H1 (cell line): ENCODE measurements around the gene GOLGB1. TPM values are rescaled to one million over a fixed set of nuclear protein-coding genes. Genes with fewer than 3 reads are reported as not detected.

ENCODE experiments used
- BCL11A ChIP-seq, 2 experiments: IDR thresholded peaks; one replicate each; pipeline ENCODE4 v1.6.1; 2011; ENCODE audit warnings: low read depth in 2 of 2, low read length in 2 of 2, mild to moderate bottlenecking in 2 of 2
- CBX5 ChIP-seq: fragments of 300-800, 300-1000 bp; sonication (generic); IDR thresholded peaks from 2 replicates; pipeline ENCODE4 v1.7.1; 2016; ENCODE audit warnings: antibody characterized with exemption, low read length, low read depth
- CHD1 ChIP-seq: IDR thresholded peaks from 2 replicates; pipeline ENCODE4 v1.6.1; 2012; ENCODE audit warnings: low read depth, low read length, improper control_type of control experiment
- CHD7 ChIP-seq: fragments of 300-600 bp; sonication (generic); IDR thresholded peaks from 2 replicates; pipeline ENCODE4 v1.7.1; 2012; ENCODE audit warnings: low read length, moderate library complexity, mild to moderate bottlenecking, inconsistent platforms; ENCODE audit not compliant: insufficient replicate concordance
- EGR1 ChIP-seq: IDR thresholded peaks from 2 replicates; pipeline ENCODE4 v1.6.1; 2011; ENCODE audit warnings: low read depth, low read length, borderline replicate concordance
- JUN ChIP-seq: IDR thresholded peaks from 2 replicates; pipeline ENCODE4 v1.6.1; 2011; ENCODE audit warnings: low read depth, mild to moderate bottlenecking, improper control_type of control experiment, low read length
- KDM5A ChIP-seq: fragments of 200-600 bp; IDR thresholded peaks from 2 replicates; pipeline ENCODE4 v1.7.1; 2012; ENCODE audit warnings: mild to moderate bottlenecking, low read length, inconsistent platforms, mixed read lengths
- MAFK ChIP-seq: IDR thresholded peaks from 2 replicates; pipeline ENCODE4 v1.6.1; 2012; ENCODE audit warnings: low read depth, mild to moderate bottlenecking, improper control_type of control experiment, low read length
- PHF8 ChIP-seq: fragments of 200-600 bp; sonication (generic); conservative IDR thresholded peaks from 2 replicates; pipeline ENCODE4 v1.7.1; 2012; ENCODE audit warnings: low read depth, mild to moderate bottlenecking, inconsistent platforms, low read length, moderate library complexity
- POLR2A ChIP-seq, 2 experiments: IDR thresholded peaks; 1 replicate in 1 of 2; 2 replicates in 1 of 2; pipeline ENCODE4 v1.6.1; 2011; ENCODE audit warnings: low read depth in 2 of 2, low read length in 2 of 2, mild to moderate bottlenecking in 2 of 2; ENCODE audit errors: control extremely low read depth in 1 of 2
- SIX5 ChIP-seq: IDR thresholded peaks from 2 replicates; pipeline ENCODE4 v1.6.1; 2011; ENCODE audit warnings: mild to moderate bottlenecking, low read depth, low read length
- SP2 ChIP-seq: IDR thresholded peaks from 2 replicates; pipeline ENCODE4 v1.6.1; 2012; ENCODE audit warnings: mild to moderate bottlenecking, low read length, inconsistent platforms
- SP4 ChIP-seq: IDR thresholded peaks from 2 replicates; pipeline ENCODE4 v1.6.1; 2012; ENCODE audit warnings: low read length, inconsistent platforms
- TAF1 ChIP-seq: IDR thresholded peaks from 2 replicates; pipeline ENCODE4 v1.6.1; 2011; ENCODE audit warnings: mild to moderate bottlenecking, low read depth, low read length
- polyA plus RNA-seq, 7 experiments: library from polyadenylated mRNA; depleted of rRNA in 3 of 7; stranded (reverse) in 5 of 7; unstranded in 2 of 7; fragments of >200 nt in 5 of 7; fragments of 200-250 nt in 2 of 7; gene quantifications; 1 replicate in 5 of 7; 2 replicates in 1 of 7; 4 replicates in 1 of 7; pipeline versions ENCODE4 v1.2.1 to v1.2.3, GENCODE V29; 2011 to 2013; ENCODE audit warnings: missing spikeins in 2 of 7, mixed read lengths in 2 of 7
- total RNA-seq: library from RNA; stranded (reverse); fragmentation: NEBNext Ultra II Directional; extraction: Animal tissue kit (Norgen Biotek cat#: 25700); gene quantifications from 2 replicates; pipeline ENCODE4 v1.2.1, GENCODE V29; 2021

GOLGB1 gene
- total and polyA plus RNA-seq, 2 of the 8 experiments (the other 6 are each of a cell fraction or from before 2014, with no cell fraction given): 5.9 to 28.5 TPM

DNA sequence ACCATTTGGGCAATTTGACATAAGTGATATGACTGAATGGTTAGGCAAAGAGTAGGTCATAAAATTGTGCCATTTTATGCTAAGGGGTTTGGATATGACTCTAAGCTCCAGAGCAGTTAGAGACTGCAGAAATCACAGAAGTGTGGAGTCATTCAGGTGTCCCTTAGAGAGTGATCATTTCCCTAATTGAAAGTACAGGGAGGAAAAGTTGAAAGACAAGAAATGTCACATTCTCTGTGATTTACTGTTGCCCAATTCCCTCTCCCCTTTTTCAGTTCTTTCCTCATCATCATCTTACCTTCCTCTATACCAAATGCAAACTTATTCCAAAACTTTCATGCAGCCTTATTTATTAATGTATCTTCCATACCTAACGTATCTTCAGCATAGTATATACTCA, 2.7 kb upstream of the GOLGB1 start (continued):
- TF ChIP-seq CHD7: no peak
- no peak for TF ChIP-seq MAFK
- no peak for TF ChIP-seq PHF8
- TF ChIP-seq CBX5: no peak
- no peak for TF ChIP-seq SP4
- TF ChIP-seq SP2: no peak
- no peak for TF ChIP-seq EGR1
- TF ChIP-seq TAF1: no peak
- no peak for TF ChIP-seq BCL11A (IDR thresholded peaks at IDR 0.05; ENCODE audit: low read depth in 2 of 2, low read length in 2 of 2)
- no peak for TF ChIP-seq POLR2A (IDR thresholded peaks at IDR 0.05; ENCODE audit: control extremely low read depth in 1 of 2, low read depth in 2 of 2, low read length in 2 of 2)
- TF ChIP-seq JUN: no peak
- TF ChIP-seq CHD1: no peak
- no peak for TF ChIP-seq SIX5
- TF ChIP-seq KDM5A: no peak
